Common myeloid progenitor, CD34-positive (primary cell): Measurements from ENCODE around the gene HOXD12.
A peak's percentile ranks its signal among the peaks of the same experiment; 100 is the strongest.

ENCODE experiments used
- CTCF ChIA-PET: fragments of 350-600 bp; sonication (Branson Sonifier 250); formaldehyde crosslinking; loops from one replicate; lab custom pipeline; 2021; ENCODE audit warnings: antibody characterized with exemption; lab: Charles Lee
- POLR2A ChIA-PET: fragments of 350-600 bp; sonication (Branson Sonifier 250); formaldehyde crosslinking; loops from one replicate; lab custom pipeline; 2021; ENCODE audit warnings: antibody characterized with exemption; lab: Charles Lee
- DNase-seq, 3 donors: peaks; one replicate each; pipeline versions ENCODE4 v3.0.0 to v3.0.0-alpha.2; 2013
- H3K27ac ChIP-seq, 2 experiments: 1 replicate in 1 of 2; 2 replicates in 1 of 2; pipeline ENCODE4 v1.7.0; 2013; ENCODE audit warnings: inconsistent platforms in 2 of 2, low read length in 2 of 2, mild to moderate bottlenecking in 2 of 2, low read depth in 1 of 2, moderate library complexity in 1 of 2; ENCODE audit not compliant: severe bottlenecking in 2 of 2, insufficient read depth in 1 of 2, poor library complexity in 1 of 2
- H3K27me3 ChIP-seq, 5 experiments: replicated peaks in 2 of 5; 1 replicate in 3 of 5; 2 replicates in 2 of 5; pipeline versions ENCODE4 v1.6.1 to v1.7.0; 2013; ENCODE audit warnings: low read length in 4 of 5, mild to moderate bottlenecking in 2 of 5, moderate library complexity in 2 of 5, inconsistent platforms in 1 of 5; ENCODE audit not compliant: insufficient read depth in 5 of 5, control insufficient read depth in 4 of 5
- H3K36me3 ChIP-seq, 4 experiments: 1 replicate in 2 of 4; 2 replicates in 2 of 4; pipeline versions ENCODE4 v1.6.1 to v1.7.0; 2013; ENCODE audit warnings: low read length in 3 of 4, control low read depth in 1 of 4, mild to moderate bottlenecking in 1 of 4; ENCODE audit not compliant: control insufficient read depth in 4 of 4, insufficient read depth in 4 of 4
- H3K4me1 ChIP-seq, 4 experiments: 1 replicate in 3 of 4; 2 replicates in 1 of 4; pipeline versions ENCODE4 v1.6.1 to v1.7.1; 2013; ENCODE audit warnings: low read length in 3 of 4, mild to moderate bottlenecking in 3 of 4, control low read depth in 1 of 4, inconsistent platforms in 1 of 4, moderate library complexity in 1 of 4; ENCODE audit not compliant: control insufficient read depth in 4 of 4, insufficient read depth in 4 of 4; ENCODE audit errors: control extremely low read depth in 1 of 4
- H3K4me3 ChIP-seq, 7 experiments: 1 replicate in 4 of 7; 2 replicates in 3 of 7; pipeline versions ENCODE4 v1.5.1 to v1.7.0; 2013; ENCODE audit warnings: mild to moderate bottlenecking in 7 of 7, low read length in 6 of 7, moderate library complexity in 6 of 7, inconsistent platforms in 2 of 7, low read depth in 2 of 7, control low read depth in 1 of 7; ENCODE audit not compliant: insufficient read depth in 4 of 7, control insufficient read depth in 1 of 7; ENCODE audit errors: extremely low read depth in 1 of 7
- H3K9me3 ChIP-seq, 5 experiments: 1 replicate in 4 of 5; 2 replicates in 1 of 5; pipeline versions ENCODE4 v1.6.1 to v1.7.1; 2013; ENCODE audit warnings: low read length in 4 of 5, mild to moderate bottlenecking in 2 of 5, inconsistent platforms in 1 of 5, low read depth in 1 of 5, moderate library complexity in 1 of 5; ENCODE audit not compliant: control insufficient read depth in 4 of 5, insufficient read depth in 2 of 5; ENCODE audit errors: control extremely low read depth in 1 of 5
- WGBS: methylation state at CpG from one replicate; pipeline ENCODE4 v1.1.5; 2013; ENCODE audit not compliant: insufficient coverage; 5-methylcytosine and 5-hydroxymethylcytosine counted together

Gene HOXD12

DNA sequence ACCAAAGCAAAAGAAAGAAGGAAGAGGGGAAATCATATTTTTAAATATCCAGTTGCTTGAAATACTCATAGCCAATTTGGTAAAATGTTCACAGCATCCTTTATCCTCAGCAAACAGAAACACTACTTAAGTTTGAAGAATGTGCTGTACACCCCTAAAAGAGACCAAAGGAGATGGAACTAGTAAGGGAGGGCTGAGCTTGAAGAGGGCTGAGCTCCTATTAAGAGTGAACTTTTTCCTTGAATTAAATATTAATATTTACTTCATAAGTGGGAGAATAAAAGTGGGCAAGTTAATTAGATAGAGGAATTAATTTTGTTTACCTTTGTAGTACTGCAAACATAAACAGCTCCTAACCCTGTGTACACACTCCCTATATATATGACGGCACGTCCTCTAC lies 22.8 kb upstream of the HOXD12 start:
- peak in 1 of 3 donors; percentile 16 for DNase-seq
- ChIA-PET CTCF (interaction anchor here (0.8 to 5.0 kb wide), 4 partner anchors 9 to 711 kb away, joined by 3 to 20 read pairs (median 6); no protein-coding TSS in a partner anchor), POLR2A (no interaction called here)
- Histone ChIP-seq H3K4me3 (no peak overlapping the region), H3K9me3 (peaks cover 0 to 7% (median 2%) of the 10 kb centered on the region in 5 experiments), H3K27me3 (peaks cover 46 to 95% (median 64%) of the 10 kb centered on the region in 5 experiments), H3K36me3 (no peaks in the 10 kb centered on the region), H3K27ac (no peak overlapping the region), H3K4me1 (peaks cover 0 to 15% (median 9%) of the 10 kb centered on the region in 4 experiments)
- WGBS, result no CpG with 5 or more reads among the region's 2 CpGs

DNA sequence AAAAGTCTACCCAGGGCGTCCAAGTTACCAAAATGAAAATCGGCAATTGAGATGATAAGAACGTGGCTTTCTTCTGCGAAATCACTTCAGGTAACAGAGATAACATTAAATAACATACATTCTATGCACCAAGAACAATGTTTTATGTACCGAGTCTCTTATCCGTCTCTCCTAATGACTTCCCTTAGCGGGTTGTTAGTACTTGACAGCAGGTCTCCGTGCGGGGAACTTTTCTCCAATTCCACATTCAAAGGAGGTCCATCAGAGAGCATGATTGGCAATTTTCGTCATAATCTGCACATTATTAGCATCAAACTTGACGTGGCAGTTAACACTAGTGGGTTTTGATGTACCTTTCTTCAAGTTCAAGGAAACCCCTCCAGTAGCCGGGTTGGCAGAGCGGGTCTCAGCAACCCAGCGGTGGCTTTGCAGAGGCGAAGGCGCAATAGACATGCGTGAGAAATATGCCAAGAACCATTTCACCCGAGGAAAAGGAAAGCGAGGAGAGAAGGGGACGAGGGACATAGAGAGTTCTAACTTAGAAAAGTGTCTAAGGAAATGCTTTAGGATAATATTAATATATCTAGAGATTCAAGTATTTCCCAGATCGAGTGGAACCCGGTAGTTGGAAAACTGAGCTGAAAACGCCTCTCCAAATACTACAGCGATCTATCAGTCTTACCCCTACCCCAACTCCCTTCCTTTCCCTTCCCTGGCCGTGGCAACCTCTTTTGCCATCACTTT lies 20.9 kb upstream of the HOXD12 start:
- POLR2A ChIA-PET, result no interaction called here
- Histone ChIP-seq H3K27me3 (peaks cover 51 to 96% (median 71%) of the 10 kb centered on the region in 5 experiments), H3K36me3 (no peaks in the 10 kb centered on the region), H3K4me1 (peaks cover 0 to 15% (median 9%) of the 10 kb centered on the region in 4 experiments), H3K9me3 (peaks cover 0 to 7% (median 2%) of the 10 kb centered on the region in 5 experiments), H3K27ac (no peak overlapping the region), H3K4me3 (no peak overlapping the region)
- CTCF ChIA-PET, result interaction anchor here (1.0 to 3.8 kb wide), 9 partner anchors 9 to 714 kb away, joined by 3 to 17 read pairs (median 4); no protein-coding TSS in a partner anchor
- DNase-seq, result peak in 1 of 3 donors; percentile 22
- WGBS, result 11% methylated on average over 18 of the region's 25 CpGs

DNA sequence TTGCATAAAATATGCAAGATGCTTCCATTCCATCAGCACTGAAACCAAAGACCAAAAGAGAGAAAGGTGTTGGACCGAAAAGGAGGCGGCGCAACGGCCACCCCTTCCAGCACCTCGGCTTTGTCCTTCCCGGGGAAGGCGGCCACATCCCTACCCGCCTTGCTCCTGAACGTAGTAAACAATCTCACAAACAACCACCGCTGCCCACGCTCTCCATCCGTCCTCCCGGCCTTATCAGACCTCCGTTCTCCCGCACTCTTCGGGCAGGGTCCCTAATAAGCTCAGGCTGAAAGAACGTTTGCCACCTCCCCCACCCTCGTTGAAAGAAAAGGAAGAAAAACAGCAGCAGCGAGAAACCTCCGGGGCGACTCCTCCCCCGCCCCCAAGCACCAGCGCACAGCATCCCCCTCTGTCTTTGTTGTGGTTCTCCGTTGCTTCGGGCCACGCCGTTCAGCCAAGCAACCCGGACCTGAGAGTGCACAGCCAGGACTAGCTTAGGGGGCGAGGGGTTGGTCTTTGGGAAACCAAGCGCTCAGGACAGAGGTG lies 20.2 kb upstream of the HOXD12 start:
- H3K27ac ChIP-seq, result no peak overlapping the region
- peak overlapping the region in 1 of 7 experiments; percentile 10 for H3K4me3 ChIP-seq
- H3K4me1 ChIP-seq, result peaks cover 0 to 15% (median 9%) of the 10 kb centered on the region in 4 experiments
- peaks cover 53 to 96% (median 74%) of the 10 kb centered on the region in 5 experiments for H3K27me3 ChIP-seq
- no peak for DNase-seq
- 9% methylated on average over 16 of the region's 30 CpGs for WGBS
- H3K9me3 ChIP-seq, result peaks cover 0 to 7% (median 2%) of the 10 kb centered on the region in 5 experiments
- POLR2A ChIA-PET, result no interaction called here
- CTCF ChIA-PET, result interaction anchor here (1.0 to 3.8 kb wide), 9 partner anchors 10 to 715 kb away, joined by 3 to 17 read pairs (median 4); no protein-coding TSS in a partner anchor
- H3K36me3 ChIP-seq, result no peaks in the 10 kb centered on the region

DNA sequence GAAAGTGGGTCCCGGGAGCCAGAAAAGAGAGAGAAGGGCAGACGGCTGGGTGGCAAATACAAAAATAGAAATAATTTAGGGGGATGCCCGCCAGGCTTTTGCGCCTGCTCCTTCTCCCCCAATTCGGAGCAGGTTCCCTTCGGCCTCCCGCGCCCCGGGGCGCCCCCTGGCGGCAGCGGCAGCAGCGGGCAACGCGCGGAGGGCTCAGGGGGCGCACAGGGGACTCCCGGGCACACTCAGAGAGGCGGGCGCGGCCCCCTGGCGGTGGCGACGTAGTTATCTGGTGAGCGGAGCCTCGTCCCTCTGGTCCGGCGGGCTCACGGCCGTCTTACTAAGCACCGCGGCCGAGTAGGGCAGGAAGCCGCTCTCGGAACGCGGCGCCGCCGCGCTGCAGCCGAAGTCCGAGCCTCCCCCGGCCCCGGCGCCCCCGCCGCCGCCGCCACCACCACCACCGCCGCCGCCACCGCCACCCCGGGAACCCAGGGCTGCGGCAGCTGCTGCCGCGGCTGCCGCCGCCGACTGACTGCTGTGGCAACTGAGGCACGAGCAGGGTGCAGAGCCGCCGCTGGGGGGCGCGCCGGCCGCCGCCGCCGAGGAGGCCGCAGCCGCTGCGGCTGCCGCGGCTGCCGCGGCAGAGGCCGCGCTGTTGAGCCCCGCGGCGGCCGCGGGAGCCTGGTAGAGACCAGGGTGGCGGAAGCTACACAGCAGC lies 19.6 kb upstream of the HOXD12 start:
- Histone ChIP-seq H3K36me3 (no peaks in the 10 kb centered on the region), H3K4me1 (peaks cover 0 to 15% (median 9%) of the 10 kb centered on the region in 4 experiments), H3K27me3 (peaks cover 47 to 96% (median 74%) of the 10 kb centered on the region in 5 experiments), H3K27ac (no peak overlapping the region), H3K4me3 (peak overlapping the region in 2 of 7 experiments; percentile 4 to 40), H3K9me3 (peaks cover 0 to 7% (median 2%) of the 10 kb centered on the region in 5 experiments)
- peak; percentile 72 to 80 (median 78) for DNase-seq
- WGBS, result 1% methylated on average over 46 of the region's 86 CpGs
- ChIA-PET POLR2A (no interaction called here), CTCF (interaction anchor here (1.0 to 3.8 kb wide), 7 partner anchors 11 to 716 kb away, joined by 3 to 17 read pairs (median 8); no protein-coding TSS in a partner anchor)

DNA sequence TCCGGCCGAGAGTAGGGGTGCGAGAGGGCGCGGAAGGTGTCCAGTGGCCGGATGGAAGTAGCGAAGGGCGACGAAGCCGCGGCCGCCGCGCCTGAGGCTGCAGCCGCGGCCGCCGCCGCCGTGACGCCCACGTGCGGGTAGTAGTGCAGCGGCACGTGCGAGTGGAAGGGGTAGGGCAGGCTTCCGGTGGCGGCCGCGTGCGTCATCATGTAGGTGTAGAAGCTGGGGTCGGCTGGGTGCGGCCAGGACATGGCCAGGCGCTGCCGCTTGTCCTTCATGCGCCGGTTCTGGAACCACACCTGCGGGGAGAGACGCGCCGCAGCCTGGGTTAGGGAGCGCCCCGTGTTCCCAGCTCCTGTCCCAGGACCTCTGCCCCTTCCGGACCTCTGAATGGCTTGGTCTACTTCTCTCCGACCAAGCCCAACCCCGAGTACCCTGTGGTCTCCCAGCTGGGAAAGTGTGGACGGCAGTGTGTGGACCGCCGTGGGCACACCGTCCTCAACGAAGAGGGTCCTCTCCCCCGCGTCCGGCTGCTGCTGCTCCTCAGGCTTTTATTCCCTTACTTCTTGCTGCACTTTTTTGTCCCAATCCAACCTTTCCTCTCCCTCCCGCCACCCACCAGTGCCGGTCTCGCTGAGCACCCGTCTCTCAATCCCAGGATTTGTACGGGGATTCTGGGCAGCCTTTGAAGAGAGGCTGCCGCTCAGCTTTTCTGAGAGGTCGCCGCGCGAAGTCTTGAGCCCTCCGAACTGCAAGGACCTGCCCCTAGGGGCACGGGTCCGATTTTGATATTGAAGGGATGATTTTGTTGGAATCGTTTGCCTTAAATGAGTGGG lies 18.8 kb upstream of the HOXD12 start:
- peaks cover 0 to 7% (median 2%) of the 10 kb centered on the region in 5 experiments for H3K9me3 ChIP-seq
- peak in 1 of 3 donors; percentile 63 for DNase-seq
- H3K27ac ChIP-seq, result no peak overlapping the region
- ChIA-PET CTCF (interaction anchor here (0.6 to 3.8 kb wide), 12 partner anchors 9 to 908 kb away, joined by 3 to 17 read pairs (median 4); no protein-coding TSS in a partner anchor), POLR2A (no interaction called here)
- 6% methylated on average over 51 of the region's 68 CpGs for WGBS
- H3K4me3 ChIP-seq, result peak overlapping the region in 2 of 7 experiments; percentile 4 to 40
- H3K36me3 ChIP-seq, result no peaks in the 10 kb centered on the region
- H3K4me1 ChIP-seq, result peaks cover 0 to 15% (median 9%) of the 10 kb centered on the region in 4 experiments
- H3K27me3 ChIP-seq, result peaks cover 45 to 96% (median 74%) of the 10 kb centered on the region in 5 experiments

DNA sequence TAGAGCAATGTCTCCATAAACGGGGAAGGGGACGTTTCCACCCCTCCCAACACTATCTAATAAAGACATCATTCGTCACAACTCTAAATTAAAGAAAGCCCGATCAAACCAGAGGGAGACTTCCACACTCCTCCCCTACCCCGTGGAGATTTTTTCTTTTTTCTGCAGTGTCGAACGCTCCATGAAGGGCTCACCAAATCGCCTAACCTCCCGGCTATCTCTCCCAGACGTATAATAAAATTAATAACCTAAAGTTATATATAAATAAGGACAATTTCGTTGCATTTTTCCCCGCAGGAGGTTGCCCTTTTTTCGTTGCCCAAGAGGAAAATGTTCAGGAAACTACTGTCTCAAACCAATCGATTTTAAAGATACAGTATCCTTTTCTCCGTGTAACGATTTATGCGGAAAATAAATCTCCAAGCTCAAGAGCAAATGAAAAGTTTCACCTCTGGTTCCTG lies 18.2 kb upstream of the HOXD12 start:
- WGBS, result 7% methylated on average over 5 of the region's 17 CpGs
- CTCF ChIA-PET, result interaction anchor here (0.6 to 3.8 kb wide), 10 partner anchors 10 to 908 kb away, joined by 3 to 17 read pairs (median 4); no protein-coding TSS in a partner anchor
- POLR2A ChIA-PET, result no interaction called here
- Histone ChIP-seq H3K4me3 (no peak overlapping the region), H3K27ac (no peak overlapping the region), H3K9me3 (peaks cover 0 to 7% (median 2%) of the 10 kb centered on the region in 5 experiments), H3K27me3 (peaks cover 44 to 96% (median 77%) of the 10 kb centered on the region in 5 experiments), H3K36me3 (no peaks in the 10 kb centered on the region), H3K4me1 (peaks cover 0 to 17% (median 10%) of the 10 kb centered on the region in 4 experiments)
- peak in 1 of 3 donors; percentile 29 for DNase-seq
